Stimulated activated CD4-positive, alpha-beta T cell treated with anti-CD3 and anti-CD28 coated beads, TNF-alpha, amount 100 ng/mL, for 4 hours (primary cell): ENCODE measurements around the gene SULT1E1.
"Not testable (repeated sequence)": the region's sequence is repeated elsewhere in the genome, so short reads cannot be mapped to it uniquely, and the experiment has no call there.

ENCODE experiments used
- DNase-seq, 3 experiments: peaks; one replicate each; pipeline ENCODE4 v3.0.0-alpha.2; 2020; ENCODE audit warnings: low read depth in 3 of 3

The SULT1E1 gene

GRCh38 chr4:69843301-69843700 lies 16.6 kb downstream of the SULT1E1 start:
- no peak for DNase-seq

DNA sequence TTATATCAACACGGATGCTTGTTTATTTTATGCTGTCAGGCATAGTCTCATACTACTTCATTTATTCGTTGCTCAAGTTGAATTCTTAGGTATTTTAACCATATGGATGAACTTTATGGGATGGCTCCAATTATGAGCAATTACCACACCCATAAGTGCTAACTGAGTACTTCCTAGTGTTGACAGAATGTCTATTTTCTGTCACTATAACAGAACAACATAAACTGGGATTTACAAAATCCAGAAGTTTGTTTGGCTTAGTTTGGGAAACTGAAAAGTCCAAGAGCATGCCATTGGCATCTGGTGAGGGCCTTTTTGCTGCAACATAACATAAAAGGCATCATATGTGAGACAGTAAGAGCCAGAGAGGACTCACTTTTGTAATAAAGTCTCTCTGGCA lies 21.0 kb downstream of the SULT1E1 start:
- DNase-seq = no peak

DNA sequence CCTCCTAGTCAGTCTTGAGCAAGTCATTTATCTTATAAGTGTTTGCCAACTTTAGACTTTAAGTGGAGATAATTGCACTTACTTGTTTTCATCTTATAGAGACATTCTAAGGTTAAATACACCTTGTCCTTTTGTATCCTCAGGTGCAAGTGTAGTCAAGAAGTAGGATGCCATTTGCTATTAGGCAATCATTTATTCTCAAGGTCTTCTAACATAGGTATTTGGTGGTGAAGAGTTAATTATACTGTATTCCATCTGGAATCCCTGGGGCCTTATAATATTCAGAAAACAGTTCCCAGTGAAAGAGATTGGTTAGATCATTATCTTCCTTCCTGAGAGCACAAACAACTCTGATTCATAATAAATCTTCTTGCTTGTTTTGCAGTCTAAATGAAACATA lies 23.7 kb downstream of the SULT1E1 start:
- DNase-seq = no peak

DNA sequence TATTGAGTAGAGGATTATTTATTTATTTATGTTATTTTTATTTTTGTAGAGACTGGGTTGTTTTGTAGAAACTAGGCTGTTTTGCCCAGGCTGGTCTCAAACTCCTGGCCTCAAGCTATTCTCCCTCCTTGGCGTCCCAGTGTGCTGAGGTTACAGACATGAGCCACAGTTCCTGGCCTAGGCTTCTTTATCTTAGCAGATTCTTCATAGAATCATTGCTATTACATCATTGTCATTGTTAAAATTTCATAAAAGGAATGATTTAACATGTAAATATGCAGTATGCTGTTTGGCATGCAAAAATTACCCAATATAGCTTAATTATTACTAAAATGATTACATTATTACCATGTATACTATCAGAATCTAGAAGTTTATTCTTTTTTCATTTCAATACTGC lies 24.2 kb downstream of the SULT1E1 start:
- DNase-seq = no peak

DNA sequence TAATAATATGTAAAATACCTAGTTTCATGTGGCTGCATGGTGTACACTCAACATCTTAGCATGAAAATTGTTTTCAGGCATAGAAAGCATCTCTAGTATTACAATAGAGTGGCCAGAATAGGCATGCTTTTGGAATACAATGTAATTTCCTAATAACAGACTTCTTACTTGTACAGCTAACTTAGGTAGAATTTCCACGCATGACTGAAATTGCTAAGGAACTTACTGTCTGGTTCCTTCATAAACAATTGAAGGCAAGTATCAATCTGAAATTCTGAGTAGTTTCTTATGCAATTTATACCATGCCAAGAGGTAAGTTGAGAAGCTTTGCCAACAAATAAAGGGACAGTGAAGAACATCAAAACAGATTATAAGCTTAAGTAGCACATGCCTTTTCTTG lies 26.7 kb downstream of the SULT1E1 start:
- no peak for DNase-seq

DNA sequence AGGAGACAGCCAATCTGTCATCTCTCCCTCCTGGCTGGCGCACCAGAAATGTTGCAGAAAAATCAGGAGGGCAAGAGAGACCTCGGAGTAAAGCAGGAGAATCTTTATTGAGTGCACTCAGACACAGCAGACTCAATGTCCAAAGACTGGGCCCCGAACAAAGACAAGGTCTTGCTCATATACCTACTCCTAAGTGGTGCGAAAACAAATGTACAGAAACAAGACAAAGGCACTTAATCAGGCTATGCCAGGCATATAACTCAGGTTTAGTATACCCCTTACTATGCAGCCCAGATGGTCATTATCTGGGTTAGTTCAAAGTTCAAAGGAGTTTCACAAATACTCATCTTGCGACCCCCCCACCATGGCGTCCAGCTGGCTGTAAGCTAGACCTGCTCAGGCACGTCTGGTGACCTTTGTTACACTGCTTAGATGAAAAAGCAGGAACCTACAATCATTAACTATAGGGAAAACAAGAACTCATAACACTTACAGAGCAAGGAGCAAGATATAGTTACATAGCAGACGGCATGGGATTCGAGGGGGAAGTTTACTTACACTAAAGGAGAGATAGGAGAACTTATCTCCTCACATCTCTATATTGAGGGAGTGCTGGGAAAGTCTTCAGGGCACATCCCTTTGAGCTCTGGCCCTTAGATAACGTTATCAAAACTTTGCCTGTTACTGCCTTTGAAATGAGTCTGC lies 27.5 kb downstream of the SULT1E1 start:
- DNase-seq = no peak

GRCh38 chr4:69831646-69832325 lies 28.2 kb downstream of the SULT1E1 start:
- DNase-seq = no peak

DNA sequence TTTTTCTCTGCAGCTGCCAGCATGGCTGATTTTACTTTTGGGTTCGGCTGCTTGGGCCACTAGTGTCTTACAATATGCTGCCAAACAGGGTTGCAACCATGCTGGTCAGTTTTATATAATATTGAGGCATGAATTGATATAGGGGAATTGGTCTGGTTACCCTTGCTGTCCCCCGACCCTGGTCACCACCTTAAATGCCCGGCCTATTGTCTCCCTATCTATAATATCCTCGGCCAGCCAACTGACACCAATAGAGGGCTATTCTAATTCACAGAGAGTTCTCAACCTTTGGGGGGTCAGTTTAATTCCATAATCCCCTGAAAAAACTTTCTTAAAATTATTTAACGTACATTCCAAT lies 28.7 kb downstream of the SULT1E1 start:
- DNase-seq = no peak

DNA sequence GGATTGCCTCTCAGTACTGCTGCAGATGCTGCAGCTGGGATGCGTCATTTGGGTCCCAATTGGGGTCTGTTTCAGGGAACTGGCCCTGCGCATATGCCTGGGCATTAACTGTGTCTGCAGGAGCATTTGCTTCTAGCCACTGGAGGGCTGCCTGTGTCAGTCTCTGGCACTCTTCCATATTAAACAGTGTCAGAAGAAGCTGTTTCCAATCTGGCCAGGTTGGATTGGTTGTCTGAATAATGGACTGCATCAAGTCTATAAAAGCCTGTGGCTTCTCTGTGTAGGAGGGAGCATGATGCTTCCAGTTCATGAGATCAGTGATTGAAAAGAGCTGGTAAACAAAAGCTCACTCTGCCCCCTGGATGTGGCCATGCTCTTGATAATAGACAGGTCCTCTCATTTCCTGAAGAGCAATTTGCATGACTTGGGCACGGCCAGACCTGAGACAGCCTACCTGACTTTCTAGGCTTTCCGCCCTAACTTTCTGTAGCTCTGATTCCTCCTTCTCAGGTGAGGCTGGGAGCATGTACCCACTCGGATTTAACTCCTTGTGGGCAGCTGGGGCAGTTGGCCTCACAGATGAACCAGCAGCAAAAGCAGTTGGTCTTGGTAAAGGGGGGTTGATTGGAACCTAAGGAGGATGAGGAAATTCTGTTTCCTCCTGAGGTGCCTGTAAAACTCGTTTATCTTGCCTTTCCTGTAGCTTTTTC lies 29.2 kb downstream of the SULT1E1 start:
- DNase-seq = no peak

- no peak for DNase-seq
Observed at GRCh38 chr4:69830192-69830559, 29.8 kb downstream of the SULT1E1 start.

- no peak for DNase-seq
Observed at GRCh38 chr4:69829678-69830077, 30.3 kb downstream of the SULT1E1 start.

DNA sequence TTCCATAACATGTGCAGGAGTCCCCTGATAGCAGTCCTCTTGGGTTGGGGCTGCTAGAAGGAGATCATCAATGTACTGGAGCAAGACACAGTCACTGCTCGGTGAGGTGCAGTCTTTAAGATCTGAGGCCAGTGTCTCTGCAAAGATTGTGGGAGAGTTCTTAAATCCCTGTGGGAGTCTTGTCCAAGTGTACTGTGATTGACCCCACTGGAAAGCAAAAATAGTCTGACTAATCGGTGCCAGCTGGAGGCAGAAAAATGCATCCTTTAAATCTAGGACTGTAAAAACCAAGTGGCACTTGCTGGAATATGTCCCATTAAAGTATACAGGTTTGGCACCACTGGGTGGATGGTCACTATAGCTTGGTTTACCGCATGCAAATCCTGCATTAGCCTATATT lies 31.1 kb downstream of the SULT1E1 start:
- no peak for DNase-seq

- DNase-seq = not testable (repeated sequence)
Observed at GRCh38 chr4:69825056-69825455, 34.9 kb downstream of the SULT1E1 start.

- peak in 2 of 3 experiments; percentile 9 to 28 for DNase-seq
Observed at GRCh38 chr4:69823481-69824186, 36.3 kb downstream of the SULT1E1 start.

DNA sequence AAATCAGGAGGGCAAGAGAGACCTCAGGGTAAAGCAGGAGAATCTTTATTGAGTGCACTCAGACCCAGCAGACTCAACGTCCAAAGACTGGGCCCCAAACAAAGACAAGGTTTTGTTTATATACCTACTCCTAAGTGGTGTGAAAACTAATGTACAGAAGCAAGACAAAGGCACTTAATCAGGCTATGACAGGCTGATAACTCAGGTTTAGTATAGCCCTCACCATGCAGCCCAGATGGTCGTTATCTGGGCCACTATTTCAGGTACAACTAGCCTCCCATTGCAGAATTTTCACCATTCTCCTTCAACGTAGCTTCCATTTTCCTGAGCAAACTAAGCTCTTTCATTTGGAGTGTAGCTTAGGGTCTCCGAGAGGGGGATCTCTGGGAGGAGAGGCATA lies 36.9 kb downstream of the SULT1E1 start:
- DNase-seq = no peak

GRCh38 chr4:69822198-69822597 lies 37.7 kb downstream of the SULT1E1 start:
- no peak for DNase-seq

DNA sequence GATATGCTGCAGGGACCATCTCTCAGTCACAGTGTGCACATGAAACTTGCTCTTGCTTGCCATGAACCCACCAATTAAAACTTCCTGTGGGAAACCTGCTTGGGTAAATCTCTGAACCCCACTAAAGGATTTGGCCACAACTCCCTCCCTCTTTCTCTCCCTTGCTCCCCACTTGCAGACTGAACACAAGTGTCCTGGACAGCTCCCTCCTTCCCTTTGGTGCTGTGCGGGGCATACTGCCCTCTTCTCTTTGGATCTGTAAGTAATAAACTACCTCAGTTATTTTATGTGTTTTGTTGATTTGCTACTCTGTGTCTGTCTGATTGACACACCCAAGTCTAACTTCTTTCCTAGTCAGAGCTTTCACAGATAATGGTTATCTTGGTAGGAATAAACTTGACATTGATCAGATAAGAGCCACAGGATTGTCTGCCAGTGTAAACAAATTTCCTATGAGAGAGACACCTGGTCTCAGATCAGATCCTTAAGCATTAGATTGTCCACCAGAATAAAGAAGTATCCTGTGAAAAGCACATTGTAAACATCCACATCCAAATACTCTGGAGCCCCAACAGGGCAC lies 41.8 kb downstream of the SULT1E1 start:
- DNase-seq = no peak

GRCh38 chr4:69816236-69816635 lies 43.7 kb downstream of the SULT1E1 start:
- no peak for DNase-seq

GRCh38 chr4:69813628-69814027 lies 46.3 kb downstream of the SULT1E1 start:
- DNase-seq = no peak

- no peak for DNase-seq
Observed at GRCh38 chr4:69811166-69811565, 48.8 kb downstream of the SULT1E1 start.

DNA sequence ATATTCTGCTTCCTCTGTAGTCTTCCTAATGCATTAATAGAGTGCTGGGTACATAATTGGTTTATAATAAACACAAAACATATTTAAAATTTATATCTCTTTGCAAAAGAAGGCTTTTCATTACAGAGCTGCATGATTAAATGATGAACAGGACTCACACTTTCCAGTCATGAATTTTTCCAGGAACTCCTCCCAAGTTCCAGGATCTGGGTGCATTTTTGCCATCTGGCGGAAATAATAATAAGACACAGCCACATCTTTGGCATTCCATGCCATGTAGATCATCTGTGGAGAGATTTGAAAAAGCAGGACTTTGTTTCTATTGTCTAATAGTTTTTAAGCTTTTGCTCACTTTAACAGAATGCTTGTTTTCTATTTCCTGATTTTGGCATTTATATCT lies 59.3 kb downstream of the SULT1E1 start:
- DNase-seq = no peak

DNA sequence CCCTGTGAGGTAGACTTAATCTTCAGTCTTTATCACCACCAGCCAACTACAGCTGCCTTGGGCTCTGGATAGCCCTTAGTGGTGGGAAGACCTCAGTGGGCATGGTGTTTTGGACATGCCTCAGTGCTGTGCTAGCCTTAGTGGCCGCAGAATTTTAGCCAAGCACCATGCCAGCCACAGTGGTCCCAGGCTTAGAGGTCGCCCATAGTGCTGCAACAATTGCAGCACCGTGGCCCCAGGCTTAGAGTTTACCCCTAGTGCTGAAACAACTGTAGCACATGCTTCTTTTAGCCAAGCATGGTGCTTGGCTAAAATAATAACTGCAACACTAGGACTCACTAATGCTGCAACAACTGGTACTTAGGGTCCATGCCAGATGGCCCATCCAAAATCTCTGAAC lies 60.6 kb downstream of the SULT1E1 start:
- no peak for DNase-seq
